ENCODE measurements around the gene STEAP1B. TPM values are rescaled to one million over a fixed set of nuclear protein-coding genes. Genes with fewer than 3 reads are reported as not detected.
"Not testable (repeated sequence)": the region's sequence is repeated elsewhere in the genome, so short reads cannot be mapped to it uniquely, and the experiment has no call there.

Gene STEAP1B
- total RNA-seq, 2 experiments from 2014 or later, result 0.23 TPM; not detected in 1

DNA sequence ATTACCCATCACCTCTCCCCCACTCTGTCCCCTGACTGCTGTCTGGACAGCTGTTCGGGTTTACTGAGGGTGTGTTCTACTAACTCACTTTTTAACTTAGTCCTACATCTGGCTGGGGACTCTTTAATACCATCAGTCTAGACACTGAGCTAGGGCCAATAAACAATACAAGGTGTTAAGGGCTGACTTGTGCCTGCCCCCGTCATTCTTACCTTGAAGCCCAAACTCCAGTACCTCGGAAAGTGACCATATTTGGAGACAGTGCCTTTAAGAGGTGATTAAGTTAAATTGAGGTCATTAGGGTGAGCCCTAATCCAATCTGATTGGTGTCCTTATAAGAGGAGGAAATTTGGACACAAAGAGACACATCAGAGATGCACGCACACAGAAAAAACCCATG is 35.7 kb downstream of the STEAP1B start:
- CTCF ChIA-PET, result no interaction called here
- POLR2A ChIA-PET, result no interaction called here

DNA sequence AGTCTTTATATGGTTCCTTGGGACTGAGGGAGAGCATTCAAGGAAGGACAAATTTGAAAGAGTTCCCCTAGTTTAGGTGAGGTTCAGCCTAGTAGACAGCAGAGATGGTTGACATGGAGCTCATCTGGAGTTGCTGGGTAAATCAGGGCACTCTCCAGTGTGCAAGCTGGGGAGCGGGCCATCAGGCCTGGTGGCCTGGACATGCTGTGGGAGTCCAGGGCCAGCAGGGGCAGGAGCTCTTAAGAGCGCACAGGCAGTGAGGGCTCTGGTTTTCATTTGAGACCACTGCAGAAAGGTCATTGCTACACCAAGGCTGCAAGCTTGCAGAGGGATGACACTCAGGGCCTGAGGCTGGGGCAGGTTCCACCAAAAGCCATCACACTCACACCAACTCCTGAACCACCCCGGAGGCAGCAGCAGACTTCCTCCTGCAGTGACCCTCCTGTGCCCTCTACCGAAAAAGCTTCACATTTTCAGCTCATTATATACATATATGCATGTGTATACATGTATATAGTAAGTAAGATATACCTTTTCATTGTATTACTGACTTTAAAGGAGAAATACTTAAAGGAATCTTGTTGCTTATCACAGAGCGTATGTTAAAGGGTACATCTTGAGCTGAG is 39.5 kb downstream of the STEAP1B start:
- CTCF ChIA-PET, result no interaction called here

DNA sequence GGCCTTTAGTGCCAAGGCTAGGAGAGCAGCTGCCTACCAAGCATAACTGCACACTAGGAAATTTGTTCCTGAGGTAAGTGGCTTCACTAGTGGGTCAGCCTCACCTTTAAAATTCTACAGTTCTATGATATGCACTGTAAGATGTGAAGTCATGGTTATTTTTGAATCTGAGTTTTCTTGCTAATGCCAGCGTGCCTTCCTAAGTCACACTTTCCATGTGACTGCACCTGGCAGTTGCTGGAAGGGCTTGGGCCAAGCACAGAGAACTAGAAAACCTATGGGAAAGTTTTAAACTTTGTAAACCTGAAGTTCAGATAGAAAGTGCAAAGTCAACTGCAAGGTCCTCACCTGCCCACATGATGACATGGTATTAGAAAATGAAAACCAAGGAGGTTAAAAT is 42.5 kb downstream of the STEAP1B start:
- ChIA-PET CTCF (no interaction called here), POLR2A (no interaction called here)

More for the DNA sequence above, 39.5 kb downstream of the STEAP1B start:
- POLR2A ChIA-PET, result no interaction called here

DNA sequence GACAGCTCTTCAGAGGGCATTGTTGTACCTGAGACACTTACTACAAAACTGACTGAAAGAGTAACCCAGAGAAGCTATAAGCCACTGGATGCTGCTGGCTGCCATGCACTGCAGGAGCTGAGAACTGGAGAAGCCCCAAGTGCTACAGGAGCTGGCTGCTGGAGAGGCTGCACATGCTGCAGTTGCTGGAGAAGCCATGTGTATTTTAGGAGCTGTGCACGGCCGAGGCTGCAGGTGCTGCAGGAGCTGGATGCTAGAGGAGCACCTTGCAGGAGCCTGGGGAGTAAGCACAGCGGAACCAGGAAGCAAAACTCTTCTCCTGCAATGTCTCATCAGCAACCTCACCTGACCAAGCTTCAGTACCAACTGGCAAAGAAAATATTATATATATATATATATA is 45.5 kb downstream of the STEAP1B start:
- POLR2A ChIA-PET, result no interaction called here
- CTCF ChIA-PET, result no interaction called here

DNA sequence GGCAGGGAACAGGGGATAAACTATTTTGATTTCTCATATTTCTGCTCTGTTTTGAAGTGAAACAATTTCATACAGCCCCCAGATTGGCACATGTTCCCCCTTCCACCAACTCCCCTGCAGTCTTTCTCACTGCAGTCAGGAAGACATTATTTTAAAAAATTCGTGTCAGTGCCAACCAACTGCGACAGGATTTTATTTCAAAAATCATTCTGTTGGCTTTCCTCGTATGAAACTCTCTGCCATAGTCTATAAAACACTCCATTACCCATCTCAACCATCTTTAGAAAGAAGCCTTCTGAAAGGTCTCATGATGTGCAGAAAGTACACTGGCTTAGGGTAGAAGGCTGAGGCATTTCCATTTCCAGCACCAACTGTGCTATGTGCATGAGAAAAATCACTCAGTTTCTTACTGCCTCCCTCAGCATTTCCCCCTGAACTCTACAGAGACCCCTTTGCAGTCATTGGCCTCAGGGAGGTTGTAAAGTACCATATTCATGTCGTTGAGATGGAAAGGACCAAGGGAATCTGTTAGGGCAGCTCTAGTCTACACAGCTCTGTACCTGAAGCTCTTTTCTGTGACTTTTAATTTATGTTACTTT is 46.9 kb downstream of the STEAP1B start:
- CTCF ChIA-PET, result interaction anchor here (0.9 to 1.1 kb wide), 2 partner anchors 11 to 340 kb away, joined by 4 to 5 read pairs; no protein-coding TSS in a partner anchor
- POLR2A ChIA-PET, result no interaction called here

DNA sequence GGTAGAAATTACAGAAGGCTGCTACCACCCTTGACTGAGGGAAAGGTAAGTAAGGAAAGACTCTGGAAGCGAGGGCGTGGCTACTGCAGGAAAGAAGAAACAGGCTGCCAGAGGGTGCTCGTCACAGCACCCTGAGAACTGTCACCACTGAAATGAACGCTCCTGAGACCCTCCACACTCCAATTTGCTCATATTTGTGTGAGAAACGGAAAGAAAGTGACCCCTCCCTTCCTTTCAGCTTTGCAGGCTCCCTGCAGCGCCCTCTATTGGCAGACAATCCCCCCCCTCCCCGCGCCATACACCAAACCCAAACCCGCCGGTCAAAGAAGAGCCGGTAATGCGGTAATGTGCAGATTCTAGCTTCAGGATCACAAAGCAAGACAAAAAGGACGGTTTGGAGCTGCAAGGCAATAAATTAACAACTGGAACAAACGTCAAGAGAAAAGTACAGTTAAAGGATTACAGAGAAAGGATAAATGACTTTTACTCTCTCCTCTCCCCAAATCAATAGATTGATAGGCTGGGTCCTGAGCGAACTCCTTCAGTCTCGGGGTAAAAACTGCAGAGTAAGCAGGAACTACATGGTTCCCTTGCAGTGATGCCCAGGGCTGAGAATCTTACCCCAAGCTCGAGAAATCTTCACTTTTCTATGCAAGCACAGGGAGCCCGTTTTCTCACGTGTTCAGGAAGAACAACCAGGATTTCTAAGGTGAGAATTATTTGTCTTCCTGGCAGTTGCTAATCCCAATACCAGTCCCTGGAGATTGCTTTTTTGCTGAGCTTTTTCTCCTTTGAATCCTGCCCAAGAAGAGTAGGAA is 47.6 kb downstream of the STEAP1B start:
- ChIA-PET CTCF (interaction anchor here (0.9 to 1.1 kb wide), 2 partner anchors 10 to 340 kb away, joined by 4 to 5 read pairs; no protein-coding TSS in a partner anchor), POLR2A (no interaction called here)

DNA sequence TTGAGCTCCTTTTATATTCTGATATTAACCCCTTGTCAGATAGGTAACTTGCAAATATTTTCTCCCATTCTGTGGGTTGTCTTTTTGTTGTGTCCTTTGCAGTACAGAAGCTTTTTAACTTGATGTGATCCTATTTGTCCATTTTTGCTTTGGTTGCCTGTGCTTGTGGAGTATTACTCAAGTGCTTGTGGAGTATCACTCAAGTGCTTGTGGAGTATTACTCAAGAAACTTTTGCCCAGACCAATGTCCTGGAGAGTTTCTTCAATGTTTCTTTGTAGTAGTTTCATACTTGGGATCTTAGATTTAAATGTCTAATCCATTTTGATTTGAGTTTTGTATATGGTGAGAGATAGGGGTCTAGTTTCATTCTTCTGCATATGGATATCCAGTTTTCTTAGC is 50.0 kb downstream of the STEAP1B start:
- POLR2A ChIA-PET, CTCF ChIA-PET: not testable (repeated sequence)

DNA sequence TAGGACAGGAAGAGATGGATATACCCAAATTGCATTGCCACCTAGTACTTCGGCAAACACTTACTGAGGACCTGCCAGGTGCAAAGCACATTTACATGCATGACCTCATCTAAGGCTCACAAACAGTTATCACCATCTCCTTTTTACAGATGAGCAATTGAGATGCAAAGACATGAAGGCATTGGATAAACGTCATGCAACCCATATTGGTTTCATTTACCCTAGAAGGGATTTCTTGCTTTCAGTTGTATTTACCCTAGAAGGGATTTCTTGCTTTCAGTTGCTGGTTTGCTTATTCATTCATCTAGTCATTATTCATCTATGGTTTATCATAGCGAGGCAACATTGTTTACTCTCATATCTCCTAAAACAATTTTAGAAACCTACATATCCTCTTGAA is 52.2 kb downstream of the STEAP1B start:
- CTCF ChIA-PET, result no interaction called here

DNA sequence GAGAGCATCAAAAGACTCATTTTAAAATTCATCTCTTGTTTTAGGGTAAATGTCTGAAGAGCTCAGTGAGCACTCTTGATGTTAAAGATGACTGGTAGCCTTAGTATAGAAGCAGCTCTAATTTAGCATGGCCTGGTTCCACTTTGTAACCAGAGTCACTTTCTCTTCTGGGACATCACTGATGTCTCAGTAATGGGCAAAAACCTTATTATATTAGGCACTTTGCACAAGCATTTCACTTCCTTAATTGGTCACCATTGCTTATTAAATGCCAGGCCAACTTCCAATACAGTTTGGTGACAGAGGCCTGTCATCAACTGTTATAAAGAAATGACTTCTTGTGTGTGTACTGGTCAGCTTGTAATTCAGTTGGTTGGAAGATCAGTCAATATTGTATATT is 53.0 kb downstream of the STEAP1B start:
- ChIA-PET CTCF (no interaction called here), POLR2A (no interaction called here)

More for the DNA sequence above, 52.2 kb downstream of the STEAP1B start:
- POLR2A ChIA-PET, result no interaction called here

DNA sequence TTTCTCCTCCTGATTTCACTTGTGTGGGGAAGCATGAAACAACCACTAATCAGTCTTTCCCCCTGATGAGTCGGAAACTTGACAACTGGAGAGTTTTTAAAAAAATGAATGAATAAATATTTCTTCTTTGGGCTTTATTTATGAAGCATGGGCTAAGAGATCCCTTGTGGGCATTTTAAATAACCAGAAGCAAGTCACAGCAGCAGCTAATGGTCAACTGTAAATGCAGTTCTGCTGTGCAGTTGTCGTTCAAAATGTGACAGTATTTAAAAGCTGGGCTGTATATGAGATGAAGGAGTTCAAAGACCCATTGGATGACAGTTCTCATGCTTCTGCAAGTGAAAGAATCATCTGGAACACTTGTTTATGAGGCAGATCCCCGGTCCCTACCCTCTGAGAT is 54.1 kb downstream of the STEAP1B start:
- POLR2A ChIA-PET, result no interaction called here
- CTCF ChIA-PET, result no interaction called here

DNA sequence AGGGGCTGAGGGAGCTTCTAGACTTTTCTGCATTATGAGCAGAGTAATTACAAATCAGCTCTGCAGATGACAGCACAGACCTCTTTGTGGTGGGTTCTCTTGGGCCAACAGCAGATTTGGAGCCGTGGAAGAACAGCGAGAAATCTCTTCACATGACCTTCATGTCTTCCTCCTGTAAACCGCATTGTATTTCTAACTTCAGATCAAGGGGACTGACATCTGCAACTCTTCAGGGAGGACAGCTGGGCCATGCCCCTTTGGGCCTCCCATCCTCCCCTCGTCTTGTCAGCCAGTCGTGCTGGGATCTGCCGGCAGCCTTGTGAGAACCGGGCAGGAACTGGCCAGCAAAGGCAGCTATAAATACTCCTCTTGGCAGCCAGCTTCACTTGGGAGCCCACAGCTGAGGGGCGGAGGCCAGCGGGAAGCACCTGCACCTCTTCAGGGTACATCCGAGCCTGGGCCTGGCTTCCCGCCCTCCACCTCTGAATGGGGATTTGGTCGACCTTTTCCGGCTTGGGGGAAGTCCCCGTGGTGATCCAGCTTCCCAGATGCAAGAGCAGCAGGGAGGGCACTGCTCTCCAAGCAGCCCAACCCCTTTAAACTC is 54.7 kb downstream of the STEAP1B start:
- ChIA-PET CTCF (interaction anchor here (1.1 kb wide), 1 partner anchor 335 kb away, joined by 3 read pairs; no protein-coding TSS in a partner anchor), POLR2A (no interaction called here)

DNA sequence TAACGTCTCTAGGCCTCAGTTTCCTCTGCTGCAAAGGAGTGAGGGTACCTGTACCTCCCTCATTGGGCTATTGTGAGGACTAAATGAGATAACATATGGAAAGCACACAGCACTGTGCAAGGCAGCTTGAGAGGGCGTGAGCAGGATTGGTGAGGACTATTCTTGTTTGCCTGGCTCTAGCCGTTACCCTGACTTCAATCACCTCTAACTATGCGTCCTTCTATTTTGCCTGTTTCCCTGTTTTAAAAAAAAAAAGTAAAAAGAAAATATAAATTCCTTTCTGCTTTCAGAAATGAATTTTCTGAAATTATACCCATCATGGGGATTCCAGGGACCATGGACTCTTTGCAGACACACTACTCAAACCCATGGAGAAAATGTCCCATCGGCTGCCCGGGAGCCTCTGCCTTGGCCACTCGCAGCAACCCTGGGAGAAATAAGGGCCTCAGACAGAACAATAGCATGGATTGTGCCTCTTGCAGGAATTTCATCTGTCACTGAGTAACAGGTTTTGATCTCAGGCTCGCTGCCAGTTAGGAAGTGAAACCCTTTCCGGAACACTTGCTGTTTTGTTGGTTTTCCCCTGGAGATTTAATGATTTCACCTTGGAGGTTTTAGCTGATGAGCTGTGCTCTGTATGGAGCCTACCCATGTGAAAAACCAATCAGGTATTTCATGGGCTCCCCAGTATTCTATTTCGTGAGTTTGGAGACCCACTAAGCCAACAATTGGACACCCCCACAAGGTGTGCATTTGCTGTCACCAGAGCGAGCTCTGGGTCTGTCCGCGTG is 55.6 kb downstream of the STEAP1B start:
- ChIA-PET POLR2A (no interaction called here), CTCF (interaction anchor here (1.1 kb wide), 1 partner anchor 334 kb away, joined by 3 read pairs; no protein-coding TSS in a partner anchor)

DNA sequence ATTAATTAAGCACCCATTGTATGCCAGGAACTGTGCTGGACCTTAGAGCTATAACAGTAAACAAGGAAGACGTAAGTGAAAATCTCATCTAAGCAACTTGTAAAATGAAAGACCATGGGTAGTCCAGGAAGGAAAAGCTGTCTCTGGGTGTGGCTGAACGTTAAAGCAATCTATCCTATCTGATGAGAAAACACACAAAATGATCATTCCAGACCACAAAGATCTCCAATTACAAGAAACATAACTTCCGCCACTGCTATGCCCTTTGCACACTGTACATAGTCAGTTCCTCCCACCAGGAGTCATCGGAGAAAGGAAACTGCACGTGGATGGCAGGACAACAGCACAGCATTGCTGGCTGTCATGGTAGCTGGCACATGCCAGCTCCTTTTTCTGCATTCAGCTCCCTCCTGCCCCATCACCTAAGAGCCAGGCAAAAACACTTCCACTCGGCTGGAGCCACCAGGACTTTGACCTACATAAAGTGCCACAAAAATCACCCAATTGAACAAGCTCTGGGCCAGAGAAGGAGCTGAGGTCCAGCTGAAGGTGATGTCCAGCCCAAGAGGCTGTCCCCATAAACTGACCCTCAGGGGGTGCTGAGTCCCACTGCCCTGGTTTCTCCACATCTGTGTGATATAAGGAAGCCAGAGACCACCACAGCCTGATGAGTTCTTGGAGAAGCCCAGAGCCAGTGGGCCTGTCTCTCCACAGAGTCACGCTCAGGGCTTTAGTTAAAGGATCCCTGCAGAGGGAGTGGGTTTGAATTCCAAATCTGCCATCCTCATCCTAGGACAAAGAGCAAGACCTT is 56.4 kb downstream of the STEAP1B start:
- POLR2A ChIA-PET, result interaction anchor here (0.6 kb wide), 1 partner anchor 869 kb away, joined by 3 read pairs; no protein-coding TSS in a partner anchor
- CTCF ChIA-PET, result no interaction called here

DNA sequence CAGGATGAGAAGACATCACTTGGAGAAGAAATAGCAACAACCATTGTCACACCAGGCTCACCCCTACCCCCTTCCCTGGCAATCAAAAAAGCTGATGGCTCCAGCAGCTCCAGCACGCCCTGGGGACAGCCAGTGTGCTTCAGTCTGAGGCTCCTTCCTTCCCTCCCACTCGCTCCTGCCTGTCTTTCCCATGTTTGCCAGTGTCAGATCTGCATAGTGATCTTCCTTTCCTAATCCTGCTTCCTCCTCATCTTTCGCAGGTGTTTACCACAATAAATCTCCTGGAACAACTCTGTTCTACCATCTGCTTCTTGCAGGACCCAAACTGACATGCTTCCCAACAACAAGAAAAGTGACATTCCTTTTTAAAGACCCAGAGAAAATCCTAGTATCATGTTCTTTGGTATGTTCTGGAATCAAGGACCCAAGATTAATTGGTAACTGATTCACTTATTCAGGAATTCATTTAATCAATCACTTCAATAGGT is 57.1 kb downstream of the STEAP1B start:
- CTCF ChIA-PET, result no interaction called here
- POLR2A ChIA-PET, result interaction anchor here (0.6 kb wide), 1 partner anchor 868 kb away, joined by 3 read pairs; no protein-coding TSS in a partner anchor

DNA sequence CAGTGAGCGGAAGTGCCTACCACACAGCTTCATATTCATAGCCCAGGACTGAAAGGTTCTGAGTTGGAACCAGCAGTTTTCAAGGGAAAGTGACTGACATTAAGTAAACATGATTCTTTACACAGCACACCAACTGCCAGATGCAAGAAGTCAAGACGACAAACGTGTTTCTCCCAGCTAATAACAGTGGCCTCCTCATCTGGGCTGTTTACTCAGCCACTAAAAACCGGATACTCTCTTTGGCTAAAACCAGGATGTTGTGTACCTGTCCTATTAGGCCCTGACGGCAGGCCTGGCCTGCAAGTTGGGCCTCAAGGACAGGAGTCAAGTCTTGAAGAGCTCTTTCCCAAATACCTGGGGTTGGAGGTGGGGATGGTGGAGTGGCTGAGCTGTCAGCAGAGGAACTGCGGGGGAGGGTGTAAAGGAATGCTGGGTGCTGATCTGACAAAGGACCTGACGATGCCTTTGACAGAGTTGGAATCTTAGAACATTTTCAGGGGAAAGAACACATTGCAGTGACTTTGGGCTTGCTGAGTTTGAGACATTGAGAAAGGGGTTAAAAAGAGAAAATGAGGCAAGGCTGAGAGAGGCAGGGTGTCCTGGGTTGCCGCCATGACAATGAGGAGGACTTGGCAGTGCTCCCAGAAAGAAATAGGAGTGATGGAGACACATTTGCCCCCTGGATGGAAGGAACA is 57.7 kb downstream of the STEAP1B start:
- CTCF ChIA-PET, result interaction anchor here (0.6 kb wide), 1 partner anchor 10 kb away, joined by 5 read pairs; no protein-coding TSS in a partner anchor
- POLR2A ChIA-PET, result no interaction called here

DNA sequence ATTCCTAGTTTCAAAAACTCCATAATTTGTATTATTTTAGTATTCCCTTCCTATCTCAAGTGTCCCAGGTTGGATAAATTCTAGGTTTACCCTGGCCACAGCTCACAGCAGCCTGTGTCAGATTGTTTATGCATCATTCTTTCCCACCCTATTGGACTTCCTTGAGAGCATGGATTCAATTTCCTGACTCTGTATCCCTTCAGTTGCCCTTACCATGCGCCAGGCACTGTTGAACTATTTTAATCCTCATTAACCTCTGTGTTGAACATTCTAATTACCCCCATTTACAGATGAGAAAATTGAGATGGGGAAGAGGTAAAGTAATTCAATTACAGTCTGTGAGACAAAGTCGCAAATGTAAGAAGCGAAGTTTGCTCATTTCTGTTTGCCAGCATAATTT is 58.8 kb downstream of the STEAP1B start:
- ChIA-PET POLR2A (no interaction called here), CTCF (no interaction called here)

DNA sequence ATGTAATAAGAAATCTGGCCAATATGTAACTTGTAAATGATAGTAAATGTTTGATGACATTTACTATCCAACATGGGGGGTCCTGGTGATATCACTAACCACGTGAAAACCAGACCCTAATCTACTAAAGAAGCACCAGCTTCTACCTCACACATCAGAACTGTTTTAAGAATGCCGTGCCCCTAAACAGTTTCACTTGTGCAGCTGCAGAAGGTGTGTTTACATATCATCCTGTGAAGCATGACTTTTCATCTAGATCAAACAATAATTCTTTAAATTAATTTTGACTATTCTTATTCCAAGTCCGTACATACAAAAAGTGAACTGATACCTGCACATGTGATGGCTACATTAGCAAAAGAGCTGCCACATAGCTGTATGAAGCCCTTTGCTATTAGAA is 61.0 kb downstream of the STEAP1B start:
- POLR2A ChIA-PET, result no interaction called here

DNA sequence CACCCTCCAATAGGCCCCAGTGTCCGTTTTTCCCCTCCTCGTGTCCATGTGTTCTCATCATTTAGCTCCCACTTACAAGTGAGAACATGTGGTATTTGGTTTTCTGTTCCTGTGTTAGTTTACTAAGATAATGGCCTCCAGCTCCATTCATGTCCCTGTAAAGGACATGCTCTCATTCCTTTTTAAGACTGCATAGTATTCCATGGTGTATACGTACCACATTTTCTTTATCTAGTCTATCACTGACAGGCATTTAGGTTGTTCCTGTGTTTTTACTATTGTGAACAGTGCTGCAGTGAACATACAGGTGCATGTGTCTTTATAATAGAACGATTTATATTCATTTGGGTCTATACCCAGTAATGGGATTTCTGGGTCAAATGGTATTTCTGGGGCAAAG is 63.4 kb downstream of the STEAP1B start:
- CTCF ChIA-PET, POLR2A ChIA-PET: not testable (repeated sequence)

More for the DNA sequence above, 61.0 kb downstream of the STEAP1B start:
- CTCF ChIA-PET, result interaction anchor here (1.2 kb wide), 1 partner anchor 11 kb away, joined by 4 read pairs; no protein-coding TSS in a partner anchor
